Urinary bladder (tissue), 4 donors: ENCODE data around the gene NUBP2. TPM values are rescaled to one million over a fixed set of nuclear protein-coding genes. Genes with fewer than 3 reads are reported as not detected.

Source experiments
- DNase-seq: peaks from one replicate; pipeline ENCODE4 v3.0.0-alpha.2; 2015; ENCODE audit errors: extremely low spot score
- H3K27ac ChIP-seq: one replicate; pipeline ENCODE4 v1.5.1; 2013; ENCODE audit warnings: low read depth, mild to moderate bottlenecking, moderate library complexity
- H3K36me3 ChIP-seq: one replicate; pipeline ENCODE4 v1.6.1; 2013; ENCODE audit warnings: mild to moderate bottlenecking, moderate library complexity; ENCODE audit not compliant: insufficient read depth
- H3K4me1 ChIP-seq: one replicate; pipeline ENCODE4 v1.6.1; 2013; ENCODE audit warnings: mild to moderate bottlenecking, moderate library complexity; ENCODE audit not compliant: insufficient read depth
- H3K4me3 ChIP-seq: one replicate; pipeline ENCODE4 v1.5.1; 2013; ENCODE audit warnings: low read depth, low read length
- WGBS: extraction: QIAGEN DNeasy Blood & Tissue Kit; methylation state at CpG from one replicate; pipeline ENCODE4 v1.1.7; 2013; 5-methylcytosine and 5-hydroxymethylcytosine counted together
- polyA plus RNA-seq: library from polyadenylated mRNA; stranded (reverse); fragments of 200-250 nt; gene quantifications from one replicate; pipeline ENCODE4 v1.2.3, GENCODE V29; 2013
- total RNA-seq: library from RNA; depleted of rRNA; stranded (reverse); fragments of >200 nt; gene quantifications from one replicate; pipeline ENCODE4 v1.2.3, GENCODE V29; 2014
- donor health status: healthy with polysubstance abuse.
- donor health status: healthy.

Gene NUBP2
- total and polyA plus RNA-seq, 2 donors, result 29.5 to 82.0 TPM

- Histone ChIP-seq H3K27ac (peak overlapping the region; percentile 62), H3K4me3 (peak overlapping the region; percentile 94), H3K36me3 (no peaks in the 10 kb centered on the region), H3K4me1 (no peaks in the 10 kb centered on the region)
- no peak for DNase-seq
- WGBS, result 13% methylated on average over 22 of the region's 22 CpGs
Observed at GRCh38 chr16:1771864-1772361, 10.8 kb upstream of the NUBP2 start.

- Histone ChIP-seq H3K36me3 (peaks cover 2% of the 10 kb centered on the region), H3K27ac (peak within 1 kb of the TSS; percentile 82), H3K4me3 (peak within 1 kb of the TSS; percentile 94), H3K4me1 (no peaks in the 10 kb centered on the region)
- under 1% methylated on average over 53 of the region's 53 CpGs for WGBS
- DNase-seq, result no peak
Observed at GRCh38 chr16:1772362-1772907, 10.3 kb upstream of the NUBP2 start, which contains the start of gene EME2. TSS of gene EME2 (plus strand) at chr16:1772810. CDS start at chr16:1773228, 418 bp downstream.

- Histone ChIP-seq H3K27ac (peak within 1 kb of the TSS; percentile 82), H3K4me3 (peak within 1 kb of the TSS; percentile 94), H3K4me1 (no peaks in the 10 kb centered on the region), H3K36me3 (peaks cover 5% of the 10 kb centered on the region)
- peak; percentile 43 for DNase-seq
- WGBS, result under 1% methylated on average over 108 of the region's 108 CpGs
Observed at GRCh38 chr16:1772908-1773702, 9.7 kb upstream of the NUBP2 start, which contains the start of gene MRPS34. TSS of gene MRPS34 (minus strand) at chr16:1773134. CDS start at chr16:1773119, 15 bp downstream.

GRCh38 chr16:1773703-1774447 is 8.9 kb upstream of the NUBP2 start:
- Histone ChIP-seq H3K4me1 (no peaks in the 10 kb centered on the region), H3K4me3 (peak overlapping the region; percentile 94), H3K27ac (no peak overlapping the region), H3K36me3 (peaks cover 5% of the 10 kb centered on the region)
- DNase-seq, result no peak
- 17% methylated on average over 45 of the region's 45 CpGs for WGBS

GRCh38 chr16:1774448-1774780 is 8.3 kb upstream of the NUBP2 start:
- 92% methylated on average over 7 of the region's 7 CpGs for WGBS
- peak overlapping the region; percentile 94 for H3K4me3 ChIP-seq

GRCh38 chr16:1775006-1775845 is 7.5 kb upstream of the NUBP2 start:
- Histone ChIP-seq H3K4me1 (no peaks in the 10 kb centered on the region), H3K27ac (no peak overlapping the region), H3K36me3 (peaks cover 5% of the 10 kb centered on the region), H3K4me3 (no peak overlapping the region)
- DNase-seq, result no peak
- 91% methylated on average over 30 of the region's 30 CpGs for WGBS

More at GRCh38 chr16:1774448-1774780, 8.3 kb upstream of the NUBP2 start:
- Histone ChIP-seq H3K27ac (no peak overlapping the region), H3K36me3 (peaks cover 5% of the 10 kb centered on the region), H3K4me1 (no peaks in the 10 kb centered on the region)
- no peak for DNase-seq

GRCh38 chr16:1775846-1776671 is 6.7 kb upstream of the NUBP2 start:
- H3K36me3 ChIP-seq, result peaks cover 5% of the 10 kb centered on the region
- no peaks in the 10 kb centered on the region for H3K4me1 ChIP-seq
- no peak overlapping the region for H3K4me3 ChIP-seq
- H3K27ac ChIP-seq, result no peak overlapping the region
- 83% methylated on average over 28 of the region's 28 CpGs for WGBS
- no peak for DNase-seq

- no peaks in the 10 kb centered on the region for H3K4me1 ChIP-seq
- no peak overlapping the region for H3K4me3 ChIP-seq
- WGBS, result 77% methylated on average over 13 of the region's 13 CpGs
- H3K36me3 ChIP-seq, result peaks cover 5% of the 10 kb centered on the region
- no peak for DNase-seq
- no peak overlapping the region for H3K27ac ChIP-seq
Observed at GRCh38 chr16:1776672-1776955, 6.1 kb upstream of the NUBP2 start.

GRCh38 chr16:1776991-1777374 is 5.8 kb upstream of the NUBP2 start:
- WGBS, result 86% methylated on average over 22 of the region's 22 CpGs
- H3K4me1 ChIP-seq, result no peaks in the 10 kb centered on the region
- no peak overlapping the region for H3K4me3 ChIP-seq
- H3K27ac ChIP-seq, result no peak overlapping the region
- no peak for DNase-seq
- H3K36me3 ChIP-seq, result peaks cover 5% of the 10 kb centered on the region

GRCh38 chr16:1777375-1778199 is 5.2 kb upstream of the NUBP2 start:
- WGBS, result 80% methylated on average over 36 of the region's 36 CpGs
- no peak overlapping the region for H3K27ac ChIP-seq
- no peak for DNase-seq
- no peaks in the 10 kb centered on the region for H3K4me1 ChIP-seq
- no peak overlapping the region for H3K4me3 ChIP-seq
- H3K36me3 ChIP-seq, result peaks cover 5% of the 10 kb centered on the region

- Histone ChIP-seq H3K4me1 (no peaks in the 10 kb centered on the region), H3K27ac (no peak overlapping the region), H3K36me3 (peaks cover 5% of the 10 kb centered on the region), H3K4me3 (no peak overlapping the region)
- WGBS, result 85% methylated on average over 34 of the region's 34 CpGs
- no peak for DNase-seq
Observed at GRCh38 chr16:1778200-1779179, 4.3 kb upstream of the NUBP2 start.
